ENCODE measurements around the gene SCAPER.

- no peak for TF ChIP-seq CTCF (conservative IDR thresholded peaks at IDR 0.05; ENCODE audit: low read length)
- TF ChIP-seq EZH2phosphoT487 (IDR thresholded peaks at IDR 0.05; ENCODE audit: borderline replicate concordance, low read depth, low read length), result no peak
Measured at GRCh38 chr15:76342058-76342381, 563.1 kb downstream of the SCAPER start.

Measured in OCI-LY7 (cell line).